ENCODE measurements around the gene THADA.

Gene THADA

GRCh38 chr2:43367012-43367782 lies 228.6 kb downstream of the THADA start:
- no peak for TF ChIP-seq CTCF (IDR thresholded peaks at IDR 0.05; ENCODE audit: low read depth, low read length)
- TF ChIP-seq EZH2phosphoT487 (IDR thresholded peaks at IDR 0.05; ENCODE audit: low read depth), result no peak
- H3K79me2 ChIP-seq (ENCODE audit: low read length), result no peaks in the 10 kb centered on the region; the same call in 1 of the 2 replicates
- no peak overlapping the region for H3K9ac ChIP-seq (ENCODE audit: low read length)
- no peak overlapping the region for H3K4me2 ChIP-seq (ENCODE audit: low read length)
- no peak overlapping the region for H3K4me3 ChIP-seq (ENCODE audit: low read length)
- H2AFZ ChIP-seq (ENCODE audit: low read depth, low read length), result no peak overlapping the region
- H3K4me1 ChIP-seq (ENCODE audit: low read length), result peaks cover 29% of the 10 kb centered on the region
- H3K9me3 ChIP-seq (ENCODE audit: insufficient read depth, low read length), result no peaks in the 10 kb centered on the region; the same call in 1 of the 2 replicates
- no peaks in the 10 kb centered on the region for H4K20me1 ChIP-seq (ENCODE audit: insufficient read depth, low read length)
- no peak overlapping the region for H3K27ac ChIP-seq (ENCODE audit: low read length)
- peaks cover 15% of the 10 kb centered on the region for H3K36me3 ChIP-seq (replicated peaks; ENCODE audit: low read depth, low read length)
- H3K27me3 ChIP-seq (ENCODE audit: low read depth, low read length), result no peaks in the 10 kb centered on the region

GRCh38 chr2:43363120-43363519 lies 232.7 kb downstream of the THADA start:
- Histone ChIP-seq H3K27me3 (ENCODE audit: low read depth, low read length) (no peaks in the 10 kb centered on the region), H3K36me3 (replicated peaks; ENCODE audit: low read depth, low read length) (peaks cover 18% of the 10 kb centered on the region), H4K20me1 (ENCODE audit: insufficient read depth, low read length) (no peaks in the 10 kb centered on the region), H3K4me3 (ENCODE audit: low read length) (no peak overlapping the region), H3K9ac (ENCODE audit: low read length) (no peak overlapping the region), H3K27ac (ENCODE audit: low read length) (no peak overlapping the region), H3K79me2 (ENCODE audit: low read length) (no peaks in the 10 kb centered on the region; the same call in 1 of the 2 replicates), H3K9me3 (ENCODE audit: insufficient read depth, low read length) (no peaks in the 10 kb centered on the region; the same call in 1 of the 2 replicates), H3K4me1 (ENCODE audit: low read length) (peaks cover 40% of the 10 kb centered on the region), H3K4me2 (ENCODE audit: low read length) (no peak overlapping the region), H2AFZ (ENCODE audit: low read depth, low read length) (no peak overlapping the region)
- TF ChIP-seq EZH2phosphoT487 (IDR thresholded peaks at IDR 0.05; ENCODE audit: low read depth) (no peak), CTCF (IDR thresholded peaks at IDR 0.05; ENCODE audit: low read depth, low read length) (no peak)

DNA sequence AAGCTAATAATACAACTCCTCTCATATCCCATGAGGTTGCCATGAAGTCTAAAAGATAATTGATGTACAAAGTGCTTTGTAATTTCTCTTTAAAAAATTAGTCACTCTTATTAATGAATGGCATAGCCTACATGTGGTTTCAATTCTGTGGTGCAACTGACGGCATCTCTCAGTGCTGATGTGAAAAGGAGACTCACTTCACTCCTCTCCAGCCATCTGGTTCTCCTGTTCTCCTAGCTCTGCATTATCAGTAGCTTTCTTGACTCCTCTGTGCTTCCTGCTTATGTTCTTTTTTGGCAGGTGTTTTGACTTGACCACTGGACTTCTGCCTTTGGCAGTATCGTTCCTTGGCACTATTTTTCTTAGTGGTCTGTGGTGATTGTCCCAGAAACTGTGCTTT lies 234.6 kb downstream of the THADA start:
- H3K4me3 ChIP-seq (ENCODE audit: low read length), result no peak overlapping the region
- no peak overlapping the region for H3K9ac ChIP-seq (ENCODE audit: low read length)
- peaks cover 43% of the 10 kb centered on the region for H3K4me1 ChIP-seq (ENCODE audit: low read length)
- no peak overlapping the region; the same call in 1 of the 2 replicates for H3K4me2 ChIP-seq (ENCODE audit: low read length)
- no peaks in the 10 kb centered on the region for H4K20me1 ChIP-seq (ENCODE audit: insufficient read depth, low read length)
- TF ChIP-seq EZH2phosphoT487 (IDR thresholded peaks at IDR 0.05; ENCODE audit: low read depth) (no peak), CTCF (IDR thresholded peaks at IDR 0.05; ENCODE audit: low read depth, low read length) (no peak)
- no peaks in the 10 kb centered on the region for H3K9me3 ChIP-seq (ENCODE audit: insufficient read depth, low read length)
- no peaks in the 10 kb centered on the region; the same call in 1 of the 2 replicates for H3K79me2 ChIP-seq (ENCODE audit: low read length)
- no peaks in the 10 kb centered on the region for H3K27me3 ChIP-seq (ENCODE audit: low read depth, low read length)
- H2AFZ ChIP-seq (ENCODE audit: low read depth, low read length), result no peak overlapping the region
- no peak overlapping the region for H3K27ac ChIP-seq (ENCODE audit: low read length)
- peaks cover 6% of the 10 kb centered on the region for H3K36me3 ChIP-seq (replicated peaks; ENCODE audit: low read depth, low read length)

DNA sequence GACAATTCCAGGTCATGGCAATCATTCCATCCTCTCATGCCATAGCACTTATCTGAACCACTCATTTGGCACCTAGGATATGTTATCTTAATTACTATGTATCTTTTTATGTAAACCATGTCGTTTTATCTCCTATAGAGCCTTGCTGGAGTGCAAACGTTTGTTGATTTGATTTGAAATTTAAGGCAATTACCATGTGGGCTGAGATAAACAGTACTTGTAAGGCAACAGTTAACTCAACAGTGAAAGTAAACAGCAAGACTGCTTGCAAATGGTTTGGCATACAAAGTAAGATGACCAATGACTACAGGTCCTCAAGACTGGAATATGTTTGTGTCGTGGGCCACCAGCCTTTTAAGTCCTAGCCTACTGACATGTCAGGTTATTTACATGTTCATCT lies 235.7 kb downstream of the THADA start:
- Histone ChIP-seq H3K9me3 (ENCODE audit: insufficient read depth, low read length) (no peaks in the 10 kb centered on the region), H3K79me2 (ENCODE audit: low read length) (no peaks in the 10 kb centered on the region), H3K4me2 (ENCODE audit: low read length) (no peak overlapping the region), H2AFZ (ENCODE audit: low read depth, low read length) (no peak overlapping the region), H3K4me1 (ENCODE audit: low read length) (peaks cover 37% of the 10 kb centered on the region), H3K36me3 (replicated peaks; ENCODE audit: low read depth, low read length) (peaks cover 3% of the 10 kb centered on the region), H3K27me3 (ENCODE audit: low read depth, low read length) (no peaks in the 10 kb centered on the region), H4K20me1 (ENCODE audit: insufficient read depth, low read length) (no peaks in the 10 kb centered on the region), H3K4me3 (ENCODE audit: low read length) (no peak overlapping the region), H3K9ac (ENCODE audit: low read length) (no peak overlapping the region), H3K27ac (ENCODE audit: low read length) (no peak overlapping the region)
- TF ChIP-seq EZH2phosphoT487 (IDR thresholded peaks at IDR 0.05; ENCODE audit: low read depth), result no peak
- TF ChIP-seq CTCF (IDR thresholded peaks at IDR 0.05; ENCODE audit: low read depth, low read length), result no peak
